ENCODE results near the gene NR5A2.
"Not testable (repeated sequence)": the region's sequence is repeated elsewhere in the genome, so short reads cannot be mapped to it uniquely, and the experiment has no call there.

NR5A2 gene

GRCh38 chr1:200166411-200166810, 138.9 kb downstream of the NR5A2 start:
- no peak for DNase-seq

DNA sequence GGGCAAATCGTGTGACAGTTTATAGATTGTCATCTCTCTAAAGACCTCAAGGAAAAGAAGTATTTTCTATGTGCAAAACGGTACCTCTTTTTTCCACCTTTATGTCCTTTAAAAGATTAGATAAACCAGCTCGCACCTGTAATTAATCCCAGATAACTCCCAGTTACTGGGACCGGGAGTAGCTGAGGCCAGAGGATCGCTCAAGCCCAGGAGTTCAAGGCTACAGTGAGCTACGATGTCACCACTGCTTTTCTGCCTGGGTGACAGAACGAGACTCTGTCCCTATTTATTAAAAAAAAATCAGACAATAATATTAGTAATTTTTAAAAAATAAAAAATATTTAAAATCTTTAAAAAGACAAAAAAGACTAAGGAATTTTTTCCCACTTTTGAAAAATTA, 141.4 kb downstream of the NR5A2 start:
- no peak for DNase-seq

DNA sequence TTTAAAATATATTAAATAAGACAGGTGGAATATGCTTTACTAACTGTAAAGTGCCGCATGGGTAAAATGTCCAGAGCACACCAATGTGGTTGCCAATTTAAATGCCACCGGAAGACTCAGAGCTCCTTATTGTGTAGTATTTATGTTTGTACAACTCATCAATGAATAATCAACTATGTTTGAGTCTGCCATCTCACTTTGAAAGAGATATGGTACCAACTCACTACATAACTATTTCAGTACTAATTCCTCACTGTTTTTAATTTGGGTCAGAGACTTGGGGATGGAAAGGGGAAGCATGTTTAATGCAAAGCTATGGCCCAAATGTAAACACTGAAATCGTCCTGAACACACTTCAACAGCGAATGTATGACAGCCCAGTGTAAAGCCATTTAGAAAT, 144.8 kb downstream of the NR5A2 start:
- DNase-seq: no peak

- DNase-seq: no peak
These were observed 145.6 kb downstream of the NR5A2 start for GRCh38 chr1:200173097-200173618.

- DNase-seq: no peak
These were observed 147.2 kb downstream of the NR5A2 start for GRCh38 chr1:200174525-200175295.

DNA sequence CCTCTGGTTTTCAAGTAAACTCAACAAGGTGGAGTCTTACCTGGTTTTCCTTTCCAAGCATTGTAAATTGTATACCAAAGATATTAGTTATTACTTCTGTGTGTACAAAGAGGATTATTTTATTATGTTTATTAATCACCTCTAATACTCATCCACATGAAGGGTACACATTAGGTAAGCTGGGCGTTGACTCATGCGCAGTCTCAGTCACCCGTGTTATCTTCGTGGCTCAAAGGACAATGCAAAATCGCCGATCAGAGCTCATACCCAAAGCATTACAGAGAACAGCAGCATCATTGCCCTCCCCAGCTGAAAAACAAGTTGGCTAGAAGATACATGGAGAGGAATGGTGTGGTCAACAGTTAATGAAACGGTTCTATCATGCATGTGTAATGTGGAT, 148.7 kb downstream of the NR5A2 start:
- no peak for DNase-seq

GRCh38 chr1:200176798-200177197, 149.3 kb downstream of the NR5A2 start:
- DNase-seq: no peak

DNA sequence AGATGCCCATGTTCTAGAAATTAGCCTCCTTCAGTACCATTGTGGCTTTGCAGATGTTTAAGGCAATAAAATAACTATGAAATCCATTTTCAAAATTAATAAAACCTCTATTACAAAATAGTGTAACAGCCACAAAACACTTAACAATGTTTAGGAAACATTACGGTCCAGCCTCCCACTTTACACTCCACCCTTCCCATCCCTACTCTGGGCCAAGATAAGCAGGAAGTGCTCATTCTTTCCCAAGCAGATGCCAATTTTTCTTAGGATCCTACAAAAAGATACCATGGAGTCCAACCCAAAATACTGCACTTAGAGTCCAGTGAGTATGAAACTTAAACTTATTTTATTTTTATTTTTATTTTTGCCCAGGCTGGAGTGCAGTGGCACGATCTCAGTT, 150.8 kb downstream of the NR5A2 start:
- DNase-seq: no peak

DNA sequence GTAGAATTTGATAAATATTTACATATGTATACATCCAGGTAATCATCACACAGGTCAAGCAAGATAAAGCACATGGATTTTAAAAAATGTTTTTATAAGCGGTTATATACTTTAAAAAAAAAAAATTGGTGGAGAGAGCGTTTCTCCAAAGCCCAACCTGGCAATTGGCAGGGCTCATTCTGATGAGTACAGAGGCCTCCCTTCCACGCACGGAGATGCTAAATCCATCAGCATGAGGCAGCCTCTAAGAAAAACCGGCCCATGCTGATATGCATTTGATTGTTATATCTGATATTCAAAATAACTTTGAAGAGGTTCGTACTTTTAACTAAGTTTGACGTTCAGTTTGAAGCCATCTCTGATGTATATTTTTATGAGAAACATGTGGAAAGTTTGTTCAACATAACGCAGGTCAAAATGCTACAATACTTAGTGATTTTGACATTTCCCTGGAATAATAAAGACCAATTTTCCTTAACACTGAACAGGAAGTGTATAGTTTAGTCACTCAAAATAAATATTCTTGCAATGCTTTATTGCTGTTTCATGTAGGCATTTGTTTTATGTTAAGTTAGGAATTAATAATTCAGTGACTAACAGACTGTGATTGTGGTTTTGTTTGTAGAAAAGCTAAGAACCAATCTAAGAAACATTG, 151.7 kb downstream of the NR5A2 start:
- no peak for DNase-seq

GRCh38 chr1:200179781-200180160, 152.3 kb downstream of the NR5A2 start:
- no peak for DNase-seq

- no peak for DNase-seq
These were observed 153.3 kb downstream of the NR5A2 start for GRCh38 chr1:200180821-200181220.

DNA sequence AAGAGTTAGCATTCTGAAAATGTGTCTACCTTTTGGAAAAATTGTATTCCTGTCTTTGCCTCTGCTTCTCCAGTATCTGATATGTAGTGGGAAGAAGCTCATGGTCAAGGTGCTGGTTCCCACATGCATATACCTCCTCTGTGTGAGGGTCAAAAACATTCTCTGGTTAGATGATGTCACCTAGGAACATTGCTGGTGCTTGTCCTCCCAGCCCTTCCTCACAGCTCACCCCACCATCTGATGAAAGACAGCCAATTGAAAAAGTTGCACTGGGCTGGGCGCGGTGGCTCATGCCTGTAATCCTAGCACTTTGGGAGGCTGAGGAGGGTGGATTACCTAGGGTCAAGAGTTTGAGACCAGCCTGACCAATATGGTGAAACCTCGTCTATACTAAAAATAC, 154.4 kb downstream of the NR5A2 start:
- no peak for DNase-seq

- no peak for DNase-seq
These were observed 155.2 kb downstream of the NR5A2 start for GRCh38 chr1:200182701-200183100.

GRCh38 chr1:200183637-200184036, 156.1 kb downstream of the NR5A2 start:
- DNase-seq: no peak

DNA sequence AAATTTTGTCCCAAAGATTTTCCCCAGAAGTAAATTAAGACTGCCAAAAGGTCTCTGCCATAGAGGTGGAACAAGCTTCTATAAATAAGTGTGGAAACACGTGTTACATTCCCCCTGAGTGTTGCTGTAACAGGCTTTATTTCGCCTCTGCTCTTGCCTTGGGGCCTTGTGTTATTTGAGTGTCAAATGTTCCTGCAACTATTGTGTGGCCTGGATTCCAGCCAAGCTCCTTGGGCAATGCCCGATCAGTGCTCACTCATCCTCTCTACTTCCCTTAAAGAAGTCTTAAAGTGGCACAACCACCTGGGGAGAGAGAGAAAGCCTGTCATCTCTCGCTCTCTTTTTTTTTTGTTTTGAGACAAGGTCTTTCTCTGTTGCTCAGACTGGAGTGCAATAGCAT, 156.7 kb downstream of the NR5A2 start:
- DNase-seq: peak in 1 of 2 experiments; percentile 10

DNA sequence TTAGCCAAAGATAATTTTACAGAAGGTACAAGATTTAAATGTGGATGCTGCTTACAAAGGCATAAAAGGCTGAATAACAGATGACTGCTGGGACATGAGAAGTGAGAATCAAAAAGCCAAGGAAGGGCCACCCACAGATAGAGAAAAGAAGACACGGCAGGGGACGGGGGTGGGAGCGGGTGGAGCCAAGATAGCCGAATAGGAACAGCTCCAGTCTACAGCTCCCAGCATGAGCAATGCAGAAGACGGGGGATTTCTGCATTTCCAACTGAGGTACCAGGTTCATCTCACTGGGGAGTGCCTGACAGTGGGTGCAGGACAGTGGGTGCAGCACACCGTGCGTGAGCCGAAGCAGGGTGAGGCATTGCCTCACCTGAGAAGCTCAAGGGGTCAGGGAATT, 157.7 kb downstream of the NR5A2 start:
- not testable (repeated sequence) for DNase-seq

GRCh38 chr1:200187332-200187731, 159.8 kb downstream of the NR5A2 start:
- DNase-seq: not testable (repeated sequence)

DNA sequence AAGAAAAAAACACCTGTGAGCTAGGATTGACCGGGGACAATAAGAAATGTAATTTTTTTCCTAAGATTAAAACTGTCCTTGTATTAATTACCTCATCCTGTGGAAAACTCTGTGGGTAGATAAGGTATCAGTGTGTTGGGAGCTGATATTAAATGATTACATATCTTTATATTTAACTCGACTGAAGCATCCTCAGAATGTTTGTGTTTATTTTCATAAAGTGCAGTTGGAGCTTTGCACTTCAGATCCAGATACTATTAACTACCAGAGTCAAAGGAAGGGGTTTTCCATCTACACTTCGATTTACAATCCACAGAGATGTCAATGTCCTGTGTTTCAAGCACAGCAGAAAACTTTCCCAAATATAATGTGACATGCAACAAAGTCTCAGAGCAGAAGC, 164.5 kb downstream of the NR5A2 start:
- DNase-seq: no peak

DNA sequence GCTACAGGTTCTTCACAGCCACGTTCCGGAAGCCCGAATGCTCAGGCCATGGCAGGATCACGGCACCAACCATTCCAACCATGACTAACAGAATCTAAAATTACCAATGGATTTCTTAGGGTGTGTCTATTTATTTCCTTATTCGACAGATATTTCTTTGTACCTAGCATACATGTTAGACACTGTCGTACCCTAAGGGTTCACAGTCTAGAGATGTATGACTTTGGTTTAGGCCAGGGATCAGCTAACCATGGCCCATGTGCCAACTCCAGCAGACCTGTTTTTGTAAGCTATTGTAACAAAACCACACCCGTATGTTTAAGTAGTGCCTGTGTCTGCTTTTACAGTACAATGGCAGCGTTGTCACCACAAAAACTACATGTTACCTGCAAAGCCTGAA, 167.0 kb downstream of the NR5A2 start:
- DNase-seq: no peak

- DNase-seq: no peak
These were observed 170.7 kb downstream of the NR5A2 start for GRCh38 chr1:200198236-200198635.

DNA sequence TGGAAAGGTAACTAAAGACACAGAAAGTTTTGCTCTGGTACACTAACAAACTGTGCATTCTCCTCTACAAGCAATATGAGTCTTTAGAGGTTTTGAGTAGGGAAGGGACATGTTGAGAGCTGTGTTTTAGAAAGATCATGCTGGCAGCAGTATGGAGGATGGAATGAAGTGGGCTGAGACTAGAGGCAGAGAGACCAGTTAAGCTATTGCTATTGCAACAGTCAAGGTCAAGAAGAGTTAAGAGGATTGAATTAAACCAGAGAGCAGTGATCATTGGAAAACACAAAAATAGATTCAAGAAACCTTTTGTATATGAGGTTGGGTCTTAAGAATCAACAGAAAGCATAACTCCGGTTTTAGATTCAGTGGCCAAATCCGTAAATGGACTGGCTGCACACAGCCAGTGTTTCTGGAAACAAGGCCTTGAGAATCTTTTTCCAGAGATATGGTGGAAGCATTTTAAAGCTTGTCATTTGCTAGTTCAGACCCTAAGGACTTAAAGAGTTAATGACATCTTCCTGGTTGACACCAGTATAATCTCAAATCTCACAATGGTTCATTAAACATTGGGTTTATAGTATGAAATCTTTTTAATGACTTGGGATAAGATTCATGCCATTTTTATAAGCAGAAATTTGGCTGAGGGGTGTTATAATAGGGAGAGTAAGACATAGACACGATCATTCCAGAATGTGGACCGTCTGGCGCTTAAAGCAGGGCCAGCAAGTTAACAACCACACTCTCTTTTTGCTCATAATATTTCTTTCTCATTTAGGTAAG, 177.9 kb downstream of the NR5A2 start:
- DNase-seq: no peak

DNA sequence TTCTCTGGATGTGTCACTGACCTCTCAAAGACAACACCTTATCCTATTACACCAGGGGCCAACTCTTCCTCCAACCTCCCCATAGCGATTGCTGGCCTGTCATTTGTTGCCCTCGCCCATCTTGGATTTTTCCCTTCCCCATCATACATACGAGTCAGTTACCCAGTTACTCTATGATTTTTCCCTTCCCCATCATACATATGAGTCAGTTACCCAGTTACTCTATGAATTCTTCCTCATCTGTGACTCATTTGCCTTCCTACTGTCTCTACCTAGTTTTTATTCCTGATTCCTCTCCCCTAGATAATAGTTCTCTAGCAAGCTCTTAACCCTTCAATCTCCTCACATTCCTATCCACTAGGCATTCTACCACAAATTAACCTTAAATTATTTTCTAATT, 178.8 kb downstream of the NR5A2 start:
- DNase-seq: no peak

GRCh38 chr1:200206761-200207160, 179.3 kb downstream of the NR5A2 start:
- no peak for DNase-seq

GRCh38 chr1:200207711-200208126, 180.2 kb downstream of the NR5A2 start:
- DNase-seq: no peak

Measured in NCI-H446 (cell line).